Fibroblast of mammary gland (primary cell): ENCODE data around the gene DLG5.

Experiments
- DNase-seq: peaks from one replicate; pipeline ENCODE4 v3.0.0-alpha.2; 2010; ENCODE audit warnings: low read depth
- H3K4me3 ChIP-seq: 2 replicates; pipeline ENCODE4 v1.5.1; 2011; ENCODE audit warnings: low read depth, mild to moderate bottlenecking, low read length, moderate library complexity; ENCODE audit not compliant: control insufficient read depth
- CTCF ChIP-seq: conservative IDR thresholded peaks from 2 replicates; pipeline ENCODE4 v1.5.1; 2011; ENCODE audit warnings: low read depth, low read length, inconsistent platforms; ENCODE audit not compliant: control insufficient read depth, insufficient read depth

Gene DLG5

GRCh38 chr10:77799352-77799751, 127.2 kb downstream of the DLG5 start:
- H3K4me3 ChIP-seq, result no peak overlapping the region
- TF ChIP-seq CTCF, result no peak
- peak; percentile 13 for DNase-seq

- DNase-seq, result peak; percentile 20
Measured at GRCh38 chr10:77798940-77799339, 127.6 kb downstream of the DLG5 start.

GRCh38 chr10:77796311-77796915, 130.1 kb downstream of the DLG5 start:
- no peak for DNase-seq
- no peak overlapping the region for H3K4me3 ChIP-seq
- no peak for TF ChIP-seq CTCF

More at GRCh38 chr10:77798940-77799339, 127.6 kb downstream of the DLG5 start:
- TF ChIP-seq CTCF, result no peak
- H3K4me3 ChIP-seq, result no peak overlapping the region

- no peak for DNase-seq
- H3K4me3 ChIP-seq, result no peak overlapping the region
- no peak for TF ChIP-seq CTCF
Measured at GRCh38 chr10:77795426-77796055, 131.0 kb downstream of the DLG5 start.

- no peak for DNase-seq
- no peak overlapping the region for H3K4me3 ChIP-seq
- TF ChIP-seq CTCF, result no peak
Measured at GRCh38 chr10:77794256-77795142, 132.1 kb downstream of the DLG5 start.

- TF ChIP-seq CTCF, result no peak
- DNase-seq, result no peak
- no peak overlapping the region for H3K4me3 ChIP-seq
Measured at GRCh38 chr10:77793831-77794230, 132.7 kb downstream of the DLG5 start.
